ENCODE data around the gene PPP1R14C. TPM values are rescaled to one million over a fixed set of nuclear protein-coding genes. Genes with fewer than 3 reads are reported as not detected.

PPP1R14C gene
- total RNA-seq, 1 donor from 2014 or later = 0.26 TPM

DNA sequence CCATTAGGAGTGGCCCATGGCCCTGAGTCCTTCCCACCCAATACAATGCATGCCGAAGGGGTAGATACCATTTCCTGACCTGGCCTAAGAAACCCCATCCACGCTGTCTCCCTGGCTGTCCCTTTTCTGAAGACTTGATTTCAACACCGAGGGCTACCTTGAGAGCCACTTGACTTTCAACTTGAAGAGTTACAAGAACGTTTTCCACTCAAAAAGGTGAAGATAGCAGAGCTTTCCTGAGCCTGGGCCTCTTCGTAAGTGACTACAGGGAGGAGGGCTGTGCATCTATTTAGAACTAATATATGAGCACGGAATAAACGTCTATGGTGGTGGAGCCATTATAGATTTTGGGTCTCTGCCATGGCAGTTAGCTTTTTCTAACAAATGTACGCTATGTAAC is 14.4 kb upstream of the PPP1R14C start:
- Histone ChIP-seq H3K4me2 (no peak overlapping the region), H3K9ac (no peak overlapping the region), H3K27ac (no peak overlapping the region), H4K20me1 (ENCODE audit: low read depth) (no peaks in the 10 kb centered on the region), H3K9me3 (ENCODE audit: low read depth) (no peaks in the 10 kb centered on the region), H2AFZ (replicated peaks) (no peak overlapping the region), H3K27me3 (no peaks in the 10 kb centered on the region), H3K4me1 (no peaks in the 10 kb centered on the region), H3K36me3 (no peaks in the 10 kb centered on the region), H3K79me2 (ENCODE audit: low read depth) (no peaks in the 10 kb centered on the region), H3F3A (ENCODE audit: low read depth) (no peaks in the 10 kb centered on the region), H3K4me3 (no peak overlapping the region)
- no peaks in the 10 kb centered on the region for H3K9me3 Mint-ChIP-seq
- no peak overlapping the region for H3K4me3 Mint-ChIP-seq
- H3K27ac Mint-ChIP-seq = no peak overlapping the region
- no peak for TF ChIP-seq EZH2 (IDR thresholded peaks at IDR 0.05)
- TF ChIP-seq, protein P1, sequence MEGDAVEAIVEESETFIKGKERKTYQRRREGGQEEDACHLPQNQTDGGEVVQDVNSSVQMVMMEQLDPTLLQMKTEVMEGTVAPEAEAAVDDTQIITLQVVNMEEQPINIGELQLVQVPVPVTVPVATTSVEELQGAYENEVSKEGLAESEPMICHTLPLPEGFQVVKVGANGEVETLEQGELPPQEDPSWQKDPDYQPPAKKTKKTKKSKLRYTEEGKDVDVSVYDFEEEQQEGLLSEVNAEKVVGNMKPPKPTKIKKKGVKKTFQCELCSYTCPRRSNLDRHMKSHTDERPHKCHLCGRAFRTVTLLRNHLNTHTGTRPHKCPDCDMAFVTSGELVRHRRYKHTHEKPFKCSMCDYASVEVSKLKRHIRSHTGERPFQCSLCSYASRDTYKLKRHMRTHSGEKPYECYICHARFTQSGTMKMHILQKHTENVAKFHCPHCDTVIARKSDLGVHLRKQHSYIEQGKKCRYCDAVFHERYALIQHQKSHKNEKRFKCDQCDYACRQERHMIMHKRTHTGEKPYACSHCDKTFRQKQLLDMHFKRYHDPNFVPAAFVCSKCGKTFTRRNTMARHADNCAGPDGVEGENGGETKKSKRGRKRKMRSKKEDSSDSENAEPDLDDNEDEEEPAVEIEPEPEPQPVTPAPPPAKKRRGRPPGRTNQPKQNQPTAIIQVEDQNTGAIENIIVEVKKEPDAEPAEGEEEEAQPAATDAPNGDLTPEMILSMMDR (IDR thresholded peaks at IDR 0.05) = no peak
- no peak for TF ChIP-seq EZH2phosphoT487 (IDR thresholded peaks at IDR 0.05)
- H3K27me3 Mint-ChIP-seq (ENCODE audit: insufficient read depth, low read depth) = peaks cover 5% of the 10 kb centered on the region
- H3K36me3 Mint-ChIP-seq = no peaks in the 10 kb centered on the region
- DNase-seq (ENCODE audit: low spot score) = no peak
- no peaks in the 10 kb centered on the region for H3K4me1 Mint-ChIP-seq

DNA sequence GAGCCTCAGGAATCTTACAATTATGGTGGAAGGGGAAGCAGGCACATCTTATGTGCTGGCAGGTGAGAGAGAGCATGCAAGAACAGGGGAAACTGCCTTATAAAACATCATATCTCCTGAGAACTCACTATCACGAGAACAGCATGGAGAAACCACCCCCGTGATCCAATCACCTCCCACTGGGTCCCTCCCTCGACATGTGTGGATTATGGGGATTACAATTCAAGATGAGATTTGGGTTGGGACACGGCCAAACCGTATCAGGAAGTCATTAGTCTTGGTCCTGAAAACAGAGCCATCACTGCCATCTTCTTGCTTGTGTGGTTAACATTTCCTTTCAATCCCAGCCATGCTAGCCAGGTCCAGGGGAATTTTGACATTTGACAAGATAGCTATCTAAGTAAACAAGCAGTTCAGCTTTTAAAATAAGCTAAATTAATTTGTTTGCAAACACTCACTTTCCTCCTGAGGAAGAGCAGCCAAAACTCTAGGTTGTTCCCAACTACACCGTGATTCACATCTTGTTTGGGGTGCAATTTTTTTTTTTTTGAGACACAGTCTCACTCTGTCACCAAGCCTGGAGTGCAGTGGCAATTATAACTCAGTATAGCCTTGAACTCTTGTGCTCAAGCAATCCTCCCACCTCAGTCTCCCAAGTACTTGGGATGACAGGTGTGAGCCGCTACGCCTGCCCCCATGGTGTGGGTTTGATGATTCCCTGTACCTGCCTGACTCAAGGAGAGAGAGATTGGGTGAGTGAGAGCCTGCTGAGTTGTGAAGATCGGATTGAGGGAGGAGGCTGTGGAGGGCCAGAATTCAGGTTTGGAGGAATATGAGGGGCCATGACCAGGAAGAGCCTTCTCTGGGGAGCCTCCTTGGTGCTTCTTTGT is 13.0 kb upstream of the PPP1R14C start:
- Histone ChIP-seq H3K4me2 (no peak overlapping the region), H3K79me2 (ENCODE audit: low read depth) (no peaks in the 10 kb centered on the region), H3K9me3 (ENCODE audit: low read depth) (no peaks in the 10 kb centered on the region), H3K27me3 (no peaks in the 10 kb centered on the region), H3K36me3 (no peaks in the 10 kb centered on the region), H3F3A (ENCODE audit: low read depth) (no peaks in the 10 kb centered on the region), H3K27ac (no peak overlapping the region), H3K9ac (no peak overlapping the region), H4K20me1 (ENCODE audit: low read depth) (no peaks in the 10 kb centered on the region), H2AFZ (replicated peaks) (no peak overlapping the region), H3K4me3 (no peak overlapping the region), H3K4me1 (no peaks in the 10 kb centered on the region)
- Mint-ChIP-seq H3K4me1 (no peaks in the 10 kb centered on the region), H3K4me3 (no peak overlapping the region), H3K27ac (no peak overlapping the region), H3K9me3 (no peaks in the 10 kb centered on the region), H3K36me3 (no peaks in the 10 kb centered on the region), H3K27me3 (ENCODE audit: insufficient read depth, low read depth) (peaks cover 2% of the 10 kb centered on the region)
- no peak for DNase-seq (ENCODE audit: low spot score)
- TF ChIP-seq EZH2 (IDR thresholded peaks at IDR 0.05) (no peak), EZH2phosphoT487 (IDR thresholded peaks at IDR 0.05) (no peak)
- TF ChIP-seq, protein P1 (IDR thresholded peaks at IDR 0.05) = no peak

DNA sequence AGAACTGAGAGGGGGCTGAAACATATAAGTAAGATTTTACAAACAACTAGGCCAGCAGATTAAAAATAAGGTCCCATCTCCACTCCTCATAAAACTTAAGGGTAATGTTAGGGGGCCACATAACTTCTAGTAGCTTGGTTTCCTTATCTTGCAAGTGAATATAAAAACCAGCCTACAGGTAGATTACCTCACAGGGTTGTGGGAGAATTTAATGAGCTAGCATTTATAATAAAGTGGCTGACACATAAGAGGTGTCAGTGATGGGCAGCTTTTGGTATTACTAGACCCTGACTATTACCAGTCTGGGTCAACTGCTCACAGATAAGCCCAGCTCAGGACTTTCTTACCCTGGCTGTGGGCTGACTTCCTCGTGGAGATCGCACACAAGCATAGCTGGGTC is 9.2 kb upstream of the PPP1R14C start:
- Histone ChIP-seq H3K36me3 (no peaks in the 10 kb centered on the region), H4K20me1 (ENCODE audit: low read depth) (no peaks in the 10 kb centered on the region), H3K9ac (no peak overlapping the region), H3K4me3 (no peak overlapping the region), H3K4me1 (no peaks in the 10 kb centered on the region), H3K27me3 (peaks cover 11% of the 10 kb centered on the region), H2AFZ (replicated peaks) (no peak overlapping the region), H3K9me3 (ENCODE audit: low read depth) (no peaks in the 10 kb centered on the region), H3K27ac (no peak overlapping the region), H3K4me2 (no peak overlapping the region), H3F3A (ENCODE audit: low read depth) (no peaks in the 10 kb centered on the region), H3K79me2 (ENCODE audit: low read depth) (no peaks in the 10 kb centered on the region)
- H3K36me3 Mint-ChIP-seq = no peaks in the 10 kb centered on the region
- DNase-seq (ENCODE audit: low spot score) = no peak
- TF ChIP-seq, protein P1 (IDR thresholded peaks at IDR 0.05) = no peak
- TF ChIP-seq EZH2 (IDR thresholded peaks at IDR 0.05) (no peak), EZH2phosphoT487 (IDR thresholded peaks at IDR 0.05) (no peak)
- H3K4me3 Mint-ChIP-seq = no peak overlapping the region
- H3K27me3 Mint-ChIP-seq (ENCODE audit: insufficient read depth, low read depth) = peaks cover 4% of the 10 kb centered on the region
- no peaks in the 10 kb centered on the region for H3K4me1 Mint-ChIP-seq
- H3K9me3 Mint-ChIP-seq = no peaks in the 10 kb centered on the region
- no peak overlapping the region for H3K27ac Mint-ChIP-seq

Data from neural progenitor cell (in vitro differentiated cells).